NCI-H748 treated with DMSO at 0.1 percent for 48 hours (cell line): Measurements from ENCODE around the gene FBXO42.

Experiments
- DNase-seq: peaks from one replicate; lab custom pipeline; 2025; lab: John Stamatoyannopoulos, UW

FBXO42 gene

GRCh38 chr1:16324456-16324890 lies 27.8 kb downstream of the FBXO42 start:
- no peak for DNase-seq

DNA sequence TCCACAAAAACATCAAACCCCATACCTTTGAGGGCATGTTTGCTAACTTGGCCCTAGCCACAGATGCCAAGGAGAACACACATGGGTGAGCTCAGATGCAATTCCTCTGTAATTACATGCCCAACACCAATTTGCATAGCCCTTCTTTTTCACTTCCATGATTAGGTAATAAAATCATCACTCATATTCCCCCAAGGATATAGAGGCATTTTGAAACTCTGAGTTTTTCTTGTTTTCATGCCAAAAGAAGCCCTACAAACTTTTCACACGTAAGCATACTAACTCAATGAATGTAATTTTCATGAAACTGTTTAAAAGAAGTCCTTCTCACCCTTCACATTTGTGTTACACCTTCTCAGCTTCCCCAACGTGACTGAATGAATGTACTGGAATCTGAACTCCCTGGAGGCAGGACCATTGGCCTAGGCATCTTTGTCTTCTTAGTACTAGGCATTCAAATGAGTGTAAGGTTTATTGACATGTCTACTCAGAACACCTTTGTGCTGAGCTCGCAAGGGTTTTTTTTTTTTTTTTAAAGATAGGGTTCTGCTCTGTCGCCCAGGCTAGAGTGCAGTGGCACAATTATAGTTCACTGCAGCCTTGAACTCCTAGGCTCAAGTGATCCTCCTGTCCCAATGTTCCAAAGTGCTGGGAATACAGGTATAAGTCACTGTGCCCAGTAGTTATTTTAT lies 31.0 kb downstream of the FBXO42 start:
- no peak for DNase-seq

- DNase-seq = no peak
Measured at GRCh38 chr1:16318555-16318954, 33.7 kb downstream of the FBXO42 start.

DNA sequence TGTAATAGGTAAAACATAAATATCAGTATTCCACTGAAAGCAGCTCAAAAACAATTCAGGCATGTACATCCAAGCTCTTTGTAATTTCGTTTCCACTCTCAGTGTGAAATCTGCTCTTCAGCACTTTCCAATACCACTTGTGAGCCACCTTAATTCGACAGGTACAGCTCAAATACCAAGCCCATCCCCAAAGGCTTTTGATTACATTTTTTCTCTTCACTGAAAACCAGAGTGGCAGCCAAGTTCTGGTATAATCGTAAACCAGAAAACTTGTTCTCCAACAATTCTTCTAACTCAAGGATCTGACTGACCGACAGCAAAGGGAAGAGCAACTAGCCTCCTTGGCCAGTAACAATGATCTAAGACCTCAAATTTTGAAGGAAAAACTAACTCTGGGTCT lies 36.8 kb downstream of the FBXO42 start:
- DNase-seq = no peak

DNA sequence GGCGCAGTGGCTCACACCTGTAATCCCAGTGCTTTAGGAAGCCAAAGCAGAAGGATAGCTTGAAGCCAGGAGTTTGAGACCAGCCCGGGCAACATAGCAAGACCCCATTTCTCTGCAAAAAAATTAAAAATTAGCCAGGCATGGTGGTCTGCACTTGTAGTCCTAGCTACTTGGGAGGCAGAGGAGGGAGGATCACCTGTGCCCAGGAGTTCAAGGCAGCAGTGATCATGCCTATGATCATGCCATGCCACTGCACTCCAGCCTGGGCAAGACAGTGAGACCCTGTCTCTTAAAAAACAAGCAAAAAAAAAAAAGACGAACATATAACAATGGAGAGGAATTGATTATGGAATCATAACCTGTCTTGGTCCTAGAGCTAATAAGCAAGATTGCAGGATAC lies 45.1 kb downstream of the FBXO42 start:
- DNase-seq = no peak

- DNase-seq = no peak
Measured at GRCh38 chr1:16302709-16303627, 49.3 kb downstream of the FBXO42 start.

GRCh38 chr1:16300436-16300835 lies 51.8 kb downstream of the FBXO42 start:
- no peak for DNase-seq

DNA sequence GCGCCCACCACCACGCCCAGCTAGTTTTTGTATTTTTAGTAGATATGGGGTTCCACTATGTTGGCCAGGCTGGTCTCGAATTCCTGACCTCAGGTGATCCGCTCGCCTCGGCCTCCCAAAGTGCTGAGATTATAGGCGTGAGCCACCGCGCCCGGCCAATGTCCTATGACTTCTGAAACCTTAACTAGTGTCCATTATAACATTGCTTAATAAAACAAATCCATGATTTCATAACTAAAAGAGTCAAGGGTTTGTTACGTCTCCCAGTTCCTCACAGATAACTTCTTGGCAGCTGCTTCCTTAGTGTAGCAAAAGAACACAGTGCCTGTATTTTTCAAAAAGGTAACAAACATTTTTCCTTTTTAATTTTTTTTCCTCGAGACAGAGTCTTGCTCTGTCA lies 53.6 kb downstream of the FBXO42 start:
- DNase-seq = no peak

DNA sequence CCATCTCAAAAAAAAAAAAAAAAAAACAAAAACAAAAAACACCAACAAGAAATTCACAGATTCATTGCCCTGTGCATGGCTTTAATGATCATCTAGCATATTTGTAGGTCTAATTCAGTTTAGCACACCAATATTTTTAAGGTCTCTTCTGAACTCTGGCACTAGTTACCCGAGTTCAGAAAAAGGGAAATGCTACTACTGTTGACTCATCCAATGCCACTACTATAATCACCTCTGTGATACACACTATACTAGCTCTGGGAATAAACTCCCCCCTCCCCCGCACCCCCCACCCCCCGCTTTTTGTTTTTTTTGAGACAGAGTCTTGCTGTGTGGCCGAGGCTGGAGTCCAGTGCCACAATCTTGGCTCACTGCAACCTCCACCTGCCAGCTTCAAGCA lies 55.6 kb downstream of the FBXO42 start:
- no peak for DNase-seq

DNA sequence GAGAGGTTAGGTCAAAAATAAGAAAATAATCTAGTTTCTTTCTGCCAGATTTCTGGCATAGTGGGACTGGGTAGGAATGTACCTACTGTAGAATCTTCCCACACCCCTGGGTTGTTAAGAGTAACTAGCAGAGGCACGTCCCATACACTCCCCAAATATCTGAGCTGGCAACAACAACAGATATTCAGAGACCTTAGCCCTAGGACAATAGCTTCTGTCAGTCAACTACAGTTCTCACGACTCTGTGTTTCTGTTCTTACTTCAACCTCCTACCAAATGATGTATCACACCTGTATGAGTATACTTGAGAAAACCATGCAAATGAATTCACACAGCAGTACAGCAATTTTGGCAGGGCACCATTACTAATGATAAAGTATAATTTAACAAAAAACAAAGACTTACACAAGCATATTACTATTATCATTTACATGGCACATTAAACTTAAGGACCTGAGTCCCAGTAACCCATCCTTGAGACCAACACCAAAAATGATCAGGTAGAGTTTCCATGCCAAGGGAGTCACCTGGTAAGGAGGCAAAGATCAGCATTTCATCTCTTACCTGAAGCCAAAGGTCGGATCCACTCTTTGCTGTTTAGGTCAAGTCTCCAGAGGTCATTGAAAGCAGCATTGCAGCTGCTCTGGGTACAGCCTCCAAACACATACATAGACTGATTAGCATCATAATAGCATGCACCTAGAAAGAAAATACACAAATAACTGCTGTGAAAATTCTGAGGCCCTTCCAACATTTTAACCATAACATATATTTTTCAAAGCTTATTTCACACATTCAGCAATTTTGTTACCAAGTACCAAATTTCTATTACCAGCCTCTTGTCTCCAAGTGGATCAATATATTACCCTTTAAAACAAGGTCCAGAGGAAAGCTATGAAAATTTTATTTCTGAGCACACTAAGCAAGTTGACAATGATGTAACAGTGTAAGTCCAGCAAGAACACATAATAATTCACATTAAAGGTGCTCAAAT lies 57.8 kb downstream of the FBXO42 start:
- DNase-seq = no peak

GRCh38 chr1:16293538-16293937 lies 58.7 kb downstream of the FBXO42 start:
- DNase-seq = no peak

GRCh38 chr1:16292739-16293138 lies 59.5 kb downstream of the FBXO42 start:
- DNase-seq = no peak

- no peak for DNase-seq
Measured at GRCh38 chr1:16289959-16290358, 62.3 kb downstream of the FBXO42 start.

GRCh38 chr1:16286122-16286521 lies 66.2 kb downstream of the FBXO42 start:
- DNase-seq = no peak

GRCh38 chr1:16281765-16282164 lies 70.5 kb downstream of the FBXO42 start:
- DNase-seq = no peak

GRCh38 chr1:16279186-16279585 lies 73.1 kb downstream of the FBXO42 start:
- DNase-seq = no peak

GRCh38 chr1:16276302-16277030 lies 75.8 kb downstream of the FBXO42 start:
- DNase-seq = no peak

DNA sequence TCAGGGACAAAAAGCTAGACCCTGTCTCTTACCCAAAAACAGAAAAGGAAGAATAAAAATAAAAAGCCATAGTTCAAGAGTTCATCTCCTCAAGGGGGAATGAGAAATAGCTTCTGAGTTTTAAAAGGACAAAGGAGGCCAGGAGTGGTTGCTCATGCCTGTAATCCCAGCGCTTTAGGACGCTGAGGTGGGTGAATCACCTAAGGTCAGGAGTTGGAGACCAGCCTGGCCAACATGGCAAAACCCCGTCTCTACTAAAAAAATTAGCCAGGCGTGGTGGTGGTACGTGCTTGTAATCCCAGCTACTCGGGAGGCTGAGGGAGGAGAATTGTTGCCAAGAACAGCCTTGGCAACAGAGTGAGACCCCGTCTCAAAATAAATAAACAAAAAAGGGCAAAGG lies 76.7 kb downstream of the FBXO42 start:
- DNase-seq = no peak

GRCh38 chr1:16267690-16268180 lies 84.5 kb downstream of the FBXO42 start:
- no peak for DNase-seq

DNA sequence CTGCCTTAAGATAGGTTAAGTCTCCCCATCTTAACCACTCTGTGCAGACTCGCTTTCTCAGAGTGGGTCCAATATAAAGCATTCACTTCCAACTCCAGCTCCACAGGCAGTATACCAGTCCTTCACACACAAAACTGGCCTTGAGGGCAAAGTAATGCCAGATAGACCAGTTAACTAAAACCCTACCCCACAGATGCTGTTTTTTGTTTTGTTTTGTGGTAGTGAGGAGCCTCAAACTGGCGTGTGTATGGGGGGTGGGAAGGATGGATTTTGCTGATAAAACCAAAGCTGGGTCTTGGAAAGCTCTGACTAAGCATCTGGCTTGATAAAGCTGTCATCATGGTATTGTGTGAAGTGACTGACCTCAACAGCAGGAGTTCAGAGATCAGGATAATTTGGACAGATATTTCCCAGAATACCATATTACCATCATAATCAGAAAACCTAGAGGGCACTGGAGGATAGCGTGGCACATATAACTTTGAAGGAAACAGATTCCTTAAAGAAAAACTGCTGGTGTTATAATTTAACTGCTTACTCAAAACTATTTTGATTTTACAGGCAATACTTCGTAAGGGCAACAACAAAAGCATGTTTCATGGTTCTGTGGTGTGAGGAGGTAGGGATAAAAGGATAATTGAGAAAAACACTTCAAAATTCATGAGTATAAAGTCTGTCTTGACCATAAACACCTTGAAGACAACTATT lies 85.7 kb downstream of the FBXO42 start:
- no peak for DNase-seq

GRCh38 chr1:16262067-16262466 lies 90.2 kb downstream of the FBXO42 start:
- DNase-seq = no peak
